Measurements from ENCODE around the gene NCOA3. TPM values are rescaled to one million over a fixed set of nuclear protein-coding genes. Genes with fewer than 3 reads are reported as not detected.

The NCOA3 gene
- total and polyA plus RNA-seq, 8 donors: 34.5 to 41.5 (median 38.2) TPM

DNA sequence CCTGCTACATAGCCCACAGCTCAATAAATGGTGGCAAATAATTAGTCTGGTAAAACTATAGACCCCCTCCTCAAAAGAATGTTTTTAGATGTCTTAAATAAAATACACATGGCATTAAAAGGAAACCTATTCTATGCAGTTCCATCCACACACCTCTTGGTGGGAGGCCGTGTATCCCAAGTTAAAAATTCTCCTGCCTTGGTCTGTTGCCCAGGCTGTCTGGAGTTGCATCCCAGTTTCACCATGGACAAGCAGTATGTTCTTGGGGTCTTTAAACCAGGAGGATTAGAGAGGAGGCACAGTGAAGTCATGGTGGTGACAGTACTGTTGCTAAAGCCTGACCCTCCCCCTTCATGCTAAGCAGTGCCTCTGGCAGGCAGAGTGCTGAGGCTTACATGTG, 188.0 kb downstream of the NCOA3 start:
- H3K27ac ChIP-seq: no peak overlapping the region
- H3K9me3 ChIP-seq: peaks cover 0 to 30% of the 10 kb centered on the region in 2 donors
- no peak overlapping the region for H3K4me3 ChIP-seq
- TF ChIP-seq, protein P1, sequence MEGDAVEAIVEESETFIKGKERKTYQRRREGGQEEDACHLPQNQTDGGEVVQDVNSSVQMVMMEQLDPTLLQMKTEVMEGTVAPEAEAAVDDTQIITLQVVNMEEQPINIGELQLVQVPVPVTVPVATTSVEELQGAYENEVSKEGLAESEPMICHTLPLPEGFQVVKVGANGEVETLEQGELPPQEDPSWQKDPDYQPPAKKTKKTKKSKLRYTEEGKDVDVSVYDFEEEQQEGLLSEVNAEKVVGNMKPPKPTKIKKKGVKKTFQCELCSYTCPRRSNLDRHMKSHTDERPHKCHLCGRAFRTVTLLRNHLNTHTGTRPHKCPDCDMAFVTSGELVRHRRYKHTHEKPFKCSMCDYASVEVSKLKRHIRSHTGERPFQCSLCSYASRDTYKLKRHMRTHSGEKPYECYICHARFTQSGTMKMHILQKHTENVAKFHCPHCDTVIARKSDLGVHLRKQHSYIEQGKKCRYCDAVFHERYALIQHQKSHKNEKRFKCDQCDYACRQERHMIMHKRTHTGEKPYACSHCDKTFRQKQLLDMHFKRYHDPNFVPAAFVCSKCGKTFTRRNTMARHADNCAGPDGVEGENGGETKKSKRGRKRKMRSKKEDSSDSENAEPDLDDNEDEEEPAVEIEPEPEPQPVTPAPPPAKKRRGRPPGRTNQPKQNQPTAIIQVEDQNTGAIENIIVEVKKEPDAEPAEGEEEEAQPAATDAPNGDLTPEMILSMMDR (IDR thresholded peaks at IDR 0.05): no peak
- no peaks in the 10 kb centered on the region for H3K27me3 ChIP-seq
- ATAC-seq (no peak), DNase-seq (no peak)
- H3K36me3 ChIP-seq: no peaks in the 10 kb centered on the region
- intact Hi-C loops (cut with DNase I): no loop called here
- no peaks in the 10 kb centered on the region for H3K4me1 ChIP-seq

DNA sequence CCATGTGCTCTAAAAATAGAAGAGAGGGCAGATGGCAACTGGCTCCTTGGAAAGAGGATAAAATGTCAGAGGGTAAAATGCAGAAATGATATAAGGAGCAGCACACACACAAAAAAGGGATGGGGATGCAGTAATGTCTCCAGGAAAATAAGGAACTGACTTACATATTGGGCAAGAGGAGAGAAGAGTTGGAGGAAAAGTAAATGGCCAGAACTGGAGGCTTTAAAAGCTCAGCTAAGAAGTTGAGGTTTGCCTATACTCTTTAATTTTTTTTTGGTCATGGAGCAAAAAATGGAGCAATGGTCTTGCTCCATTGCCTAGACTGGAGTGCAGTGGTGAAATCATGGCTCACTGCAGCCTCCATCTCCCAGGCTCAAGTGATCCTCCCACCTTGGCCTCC, 189.9 kb downstream of the NCOA3 start:
- TF ChIP-seq, protein P1 (IDR thresholded peaks at IDR 0.05): no peak
- Histone ChIP-seq H3K27me3 (no peaks in the 10 kb centered on the region), H3K9me3 (peaks cover 0 to 30% of the 10 kb centered on the region in 2 donors), H3K36me3 (no peaks in the 10 kb centered on the region), H3K4me3 (no peak overlapping the region), H3K27ac (no peak overlapping the region), H3K4me1 (no peaks in the 10 kb centered on the region)
- intact Hi-C loops (cut with DNase I): no loop called here
- ATAC-seq (no peak), DNase-seq (no peak)

DNA sequence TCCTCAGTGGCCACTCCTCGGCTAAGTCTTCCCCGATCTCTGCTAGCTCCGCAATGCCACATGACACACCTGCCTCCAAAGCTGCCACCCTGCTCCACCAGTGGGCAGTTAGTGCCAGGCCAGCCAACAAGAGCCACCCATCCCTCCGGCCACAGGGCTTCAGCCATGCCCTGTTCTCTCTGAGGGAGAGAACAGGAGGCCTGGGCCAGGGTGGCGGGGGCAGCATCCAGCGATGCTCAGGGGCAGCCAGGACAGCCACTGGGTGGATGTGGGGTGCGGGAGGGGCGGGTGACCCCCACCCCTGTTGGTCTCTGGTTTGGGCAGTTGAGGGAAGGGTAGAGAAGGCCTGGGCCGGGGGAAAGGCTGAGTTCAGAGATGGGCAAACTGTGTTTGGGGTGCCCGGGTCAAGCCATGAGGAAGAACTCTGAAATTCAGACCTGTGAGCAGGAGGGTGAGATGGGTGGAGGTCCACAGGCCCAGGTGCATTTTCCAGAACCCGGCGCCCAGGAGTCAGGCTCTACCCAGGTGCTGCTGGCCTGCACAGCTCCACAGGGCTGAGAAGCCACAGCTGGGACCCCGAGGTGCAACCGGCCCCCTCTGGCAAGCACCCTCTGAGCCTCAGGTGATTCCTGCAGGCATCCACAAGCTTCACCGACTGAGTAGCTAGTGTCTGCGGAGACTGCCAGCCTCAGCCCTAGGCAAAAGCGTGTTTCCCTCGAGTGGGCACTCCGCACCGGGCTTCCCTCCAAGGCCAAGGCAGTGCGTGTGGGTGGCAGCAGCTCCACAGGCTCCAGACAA, 192.5 kb downstream of the NCOA3 start:
- intact Hi-C loops (cut with DNase I): no loop called here
- H3K4me3 ChIP-seq: no peak overlapping the region
- DNase-seq (peak in 1 of 4 donors; percentile 64), ATAC-seq (no peak)
- no peaks in the 10 kb centered on the region for H3K27me3 ChIP-seq
- H3K36me3 ChIP-seq: no peaks in the 10 kb centered on the region
- H3K4me1 ChIP-seq: no peaks in the 10 kb centered on the region
- H3K27ac ChIP-seq: no peak overlapping the region
- TF ChIP-seq, protein P1 (IDR thresholded peaks at IDR 0.05): no peak
- peaks cover 0 to 30% of the 10 kb centered on the region in 2 donors for H3K9me3 ChIP-seq

DNA sequence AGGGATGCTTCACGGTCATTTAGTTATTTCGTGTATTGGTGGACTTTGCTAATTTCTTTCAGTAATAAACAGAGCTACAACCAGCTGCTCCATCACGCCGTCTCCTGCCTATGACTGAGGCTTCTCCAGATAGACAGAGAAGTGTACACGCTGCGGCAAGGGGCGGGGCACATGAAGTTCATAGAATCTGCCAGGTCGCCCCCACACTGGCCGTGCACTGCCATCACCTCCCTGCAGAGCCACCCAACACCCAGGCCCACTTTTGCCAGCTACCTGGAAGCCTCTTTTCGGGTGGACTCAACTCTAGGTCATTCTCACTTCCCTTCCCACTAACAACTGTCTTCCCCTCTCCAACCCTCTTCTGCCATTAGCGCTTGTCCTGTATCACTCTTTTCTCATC, 195.2 kb downstream of the NCOA3 start:
- Histone ChIP-seq H3K27me3 (no peaks in the 10 kb centered on the region), H3K4me3 (no peak overlapping the region), H3K9me3 (peaks cover 0 to 16% of the 10 kb centered on the region in 2 donors), H3K4me1 (no peaks in the 10 kb centered on the region), H3K27ac (no peak overlapping the region), H3K36me3 (no peaks in the 10 kb centered on the region)
- no peak for DNase-seq
- TF ChIP-seq, protein P1 (IDR thresholded peaks at IDR 0.05): no peak
- ATAC-seq: no peak
- intact Hi-C loops (cut with DNase I): no loop called here

DNA sequence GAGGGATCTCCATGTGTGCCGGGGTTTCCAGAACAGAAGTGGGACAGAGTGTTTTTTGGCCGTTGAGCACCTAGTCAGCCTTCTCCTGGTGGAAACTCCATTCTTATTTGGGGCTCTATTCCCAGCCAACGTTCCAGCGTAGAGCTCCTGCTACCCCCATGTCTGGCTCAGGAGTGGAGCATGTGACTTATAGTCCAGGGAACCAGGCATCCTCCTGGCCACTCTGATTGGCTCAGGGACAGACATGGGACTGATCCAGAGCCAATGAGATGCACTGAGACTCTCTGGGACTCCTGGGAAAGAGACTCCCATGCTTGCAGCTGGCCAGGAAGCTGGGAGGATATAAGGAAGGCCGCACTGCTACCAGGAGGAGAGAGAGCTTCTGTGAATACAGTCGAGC, 196.5 kb downstream of the NCOA3 start:
- ATAC-seq (no peak), DNase-seq (no peak)
- H3K27me3 ChIP-seq: no peaks in the 10 kb centered on the region
- intact Hi-C loops (cut with DNase I): no loop called here
- TF ChIP-seq, protein P1 (IDR thresholded peaks at IDR 0.05): no peak
- H3K9me3 ChIP-seq: peaks cover 0 to 3% of the 10 kb centered on the region in 2 donors
- H3K4me1 ChIP-seq: no peaks in the 10 kb centered on the region
- no peaks in the 10 kb centered on the region for H3K36me3 ChIP-seq
- no peak overlapping the region for H3K4me3 ChIP-seq
- no peak overlapping the region for H3K27ac ChIP-seq
